GM12865 (cell line): ENCODE measurements around the gene RBM44.
"Not testable (repeated sequence)": the region's sequence is repeated elsewhere in the genome, so short reads cannot be mapped to it uniquely, and the experiment has no call there.

Experiments used
- DNase-seq: peaks from one replicate; pipeline ENCODE4 v3.0.0; 2010; ENCODE audit warnings: low read depth
- H3K4me3 ChIP-seq: 2 replicates; pipeline ENCODE4 v1.5.1; 2011; ENCODE audit warnings: mild to moderate bottlenecking, low read depth, low read length, control low read depth
- CTCF ChIP-seq: IDR thresholded peaks from 2 replicates; pipeline ENCODE4 v1.5.1; 2011; ENCODE audit warnings: low read length, control low read depth, low read depth, inconsistent platforms; ENCODE audit not compliant: insufficient read depth; ENCODE audit errors: missing control alignments

RBM44 gene

DNA sequence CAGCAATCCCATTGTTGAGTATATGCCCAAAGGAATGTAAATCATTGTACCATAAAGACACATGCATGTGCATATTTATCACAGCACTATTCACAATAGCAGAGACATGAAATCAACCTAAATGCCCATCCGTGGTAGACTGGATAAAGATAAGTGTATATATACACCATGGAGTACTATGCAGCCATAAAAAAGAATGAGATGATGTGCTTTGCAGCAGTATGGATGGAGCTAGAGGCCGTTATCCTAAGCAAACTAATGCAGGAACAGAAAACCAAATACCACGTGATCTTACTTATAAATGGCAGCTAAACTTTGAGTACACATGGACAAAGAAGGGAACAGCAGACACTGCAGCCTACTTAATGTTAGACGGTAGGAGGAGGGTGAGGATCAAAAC, 42.5 kb downstream of the RBM44 start:
- no peak overlapping the region for H3K4me3 ChIP-seq
- DNase-seq: no peak
- no peak for TF ChIP-seq CTCF

DNA sequence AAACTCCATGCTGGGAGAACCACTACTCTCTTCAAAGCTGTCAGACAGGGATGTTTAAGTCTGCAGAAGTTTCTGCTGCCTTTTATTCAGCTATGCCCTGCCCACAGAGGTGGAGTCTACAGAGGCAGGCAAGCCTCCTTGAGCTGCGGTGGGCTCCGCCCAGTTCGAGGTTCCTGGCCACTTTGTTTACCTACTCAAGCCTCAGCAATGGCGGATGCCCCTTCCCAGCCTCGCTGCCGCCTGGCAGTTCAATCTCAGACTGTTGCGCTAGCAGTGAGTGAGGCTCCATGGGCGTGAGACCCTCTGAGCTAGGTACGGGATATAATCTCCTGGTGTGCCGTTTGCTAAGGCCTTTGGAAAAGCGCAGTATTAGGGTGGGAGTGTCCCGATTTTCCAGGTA, 50.4 kb downstream of the RBM44 start:
- not testable (repeated sequence) for DNase-seq, H3K4me3 ChIP-seq

DNA sequence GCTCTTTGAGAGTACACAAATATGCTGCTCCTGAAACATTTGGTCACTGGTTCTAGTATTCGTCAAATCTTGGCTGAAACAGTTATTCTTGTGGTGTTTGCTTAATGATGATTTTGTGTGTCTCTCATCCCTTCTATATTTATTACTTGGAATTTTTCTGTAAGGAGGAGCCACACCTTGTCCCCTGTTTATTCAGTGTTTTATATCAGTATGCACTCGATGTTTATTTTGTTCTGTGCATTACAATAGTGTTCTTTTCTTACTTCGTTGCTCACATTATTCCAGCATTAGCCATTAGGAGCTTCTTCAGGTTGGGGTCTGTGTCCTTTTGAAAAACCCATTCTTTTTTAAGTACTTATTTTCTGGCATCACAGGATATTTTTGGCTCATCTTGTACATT, 55.7 kb downstream of the RBM44 start:
- DNase-seq: no peak
- no peak overlapping the region for H3K4me3 ChIP-seq
- TF ChIP-seq CTCF: no peak

- TF ChIP-seq CTCF: no peak
- H3K4me3 ChIP-seq: no peak overlapping the region
Observed at GRCh38 chr2:237857791-237858190, 59.2 kb downstream of the RBM44 start.

GRCh38 chr2:237858294-237859081, 59.9 kb downstream of the RBM44 start:
- H3K4me3 ChIP-seq: no peak overlapping the region
- TF ChIP-seq CTCF: peak; percentile 78
- peak; percentile 70 for DNase-seq

More at GRCh38 chr2:237857791-237858190, 59.2 kb downstream of the RBM44 start:
- no peak for DNase-seq

DNA sequence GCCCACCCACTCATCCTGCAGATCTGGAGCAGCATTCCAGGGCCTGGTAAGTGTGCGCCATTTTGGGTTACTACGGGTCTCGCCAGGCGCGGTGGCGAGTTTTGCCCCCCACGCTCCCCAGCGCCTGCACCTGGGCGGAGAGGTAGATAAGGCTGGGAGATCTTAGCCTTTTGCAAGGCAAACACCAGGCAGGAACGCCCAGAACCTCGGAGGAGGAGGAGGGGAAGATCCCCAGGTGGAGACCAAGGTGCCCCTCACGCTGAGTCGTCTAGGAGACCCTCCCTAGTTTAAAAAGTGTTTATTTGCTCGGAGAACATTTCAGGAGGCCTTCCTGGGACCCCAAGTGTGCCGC, 60.5 kb downstream of the RBM44 start:
- DNase-seq: no peak
- H3K4me3 ChIP-seq: no peak overlapping the region
- no peak for TF ChIP-seq CTCF

GRCh38 chr2:237859533-237860272, 61.1 kb downstream of the RBM44 start, which contains the start of gene RAMP1:
Gene RAMP1 (plus strand): TSS chr2:237859623. CDS start chr2:237859676, 53 bp downstream.
- DNase-seq: no peak
- no peak within 1 kb of the TSS for H3K4me3 ChIP-seq
- TF ChIP-seq CTCF: no peak
